ENCODE data around the gene R3HDML. TPM values are rescaled to one million over a fixed set of nuclear protein-coding genes. Genes with fewer than 3 reads are reported as not detected.

The R3HDML gene
- total and polyA plus RNA-seq, 2 donors (not counting 1 experiment from before 2014, with no cell fraction given): not detected

GRCh38 chr20:44395461-44396340 lies 58.9 kb downstream of the R3HDML start:
- no peaks in the 10 kb centered on the region for H3K4me1 Mint-ChIP-seq
- H2AFZ ChIP-seq (ENCODE audit: insufficient read depth, low read depth, low read length, poor library complexity, severe bottlenecking): no peak overlapping the region
- no peaks in the 10 kb centered on the region for H3K79me2 ChIP-seq (ENCODE audit: control insufficient read depth, insufficient read depth, low read length)
- CTCF ChIA-PET: interaction anchor here (3.5 kb wide), 1 partner anchor 12 kb away, joined by 15 read pairs; no protein-coding TSS in a partner anchor
- POLR2A ChIA-PET: interaction anchor here (0.7 kb wide), 1 partner anchor 17 kb away, joined by 5 read pairs; no protein-coding TSS in a partner anchor
- H3K4me1 ChIP-seq (ENCODE audit: control insufficient read depth in 2 of 2, insufficient read depth in 2 of 2, low read length in 2 of 2): no peaks in the 10 kb centered on the region
- no peak overlapping the region for H3K9ac ChIP-seq (ENCODE audit: low read length)
- ATAC-seq (ENCODE audit: low read depth) (no peak), DNase-seq (no peak)
- H3K27me3 Mint-ChIP-seq: peaks cover 21% of the 10 kb centered on the region
- no peak overlapping the region for H3K27ac Mint-ChIP-seq
- H3K4me2 ChIP-seq (replicated peaks; ENCODE audit: low read depth, low read length, poor library complexity, severe bottlenecking): no peak overlapping the region
- intact Hi-C loops (cut with micrococcal nuclease): no loop called here
- WGBS (ENCODE audit: insufficient coverage): 79% methylated on average over 9 of the region's 11 CpGs
- H3K9me3 ChIP-seq (ENCODE audit: control extremely low read depth in 1 of 3, control insufficient read depth in 2 of 3, insufficient read depth in 1 of 3, low read length in 2 of 3): no peaks in the 10 kb centered on the region
- H4K20me1 ChIP-seq (ENCODE audit: control insufficient read depth, insufficient read depth, low read length, poor library complexity, severe bottlenecking): no peaks in the 10 kb centered on the region
- H3K4me3 ChIP-seq (ENCODE audit: control extremely low read depth in 1 of 5, extremely low read depth in 1 of 5, insufficient read depth in 1 of 5, low read depth in 2 of 5, low read length in 4 of 5): no peak overlapping the region
- no peak overlapping the region for H3K4me3 Mint-ChIP-seq
- no peaks in the 10 kb centered on the region for H3K9me3 Mint-ChIP-seq (ENCODE audit: insufficient read depth)
- peaks cover 0 to 9% (median 0%) of the 10 kb centered on the region in 4 experiments for H3K27me3 ChIP-seq (replicated peaks in 1 of 4; ENCODE audit: control extremely low read depth in 1 of 4, control insufficient read depth in 3 of 4, insufficient read depth in 4 of 4, low read length in 3 of 4)
- TF ChIP-seq EZH2 (IDR thresholded peaks at IDR 0.05; ENCODE audit: borderline replicate concordance, insufficient read depth, low read depth, low read length, poor library complexity, severe bottlenecking): no peak
- H3K36me3 ChIP-seq (replicated peaks in 1 of 2; ENCODE audit: control extremely low read depth in 1 of 2, control insufficient read depth in 1 of 2, extremely low read depth in 1 of 2, insufficient read depth in 2 of 2, low read length in 1 of 2): no peaks in the 10 kb centered on the region
- H3K27ac ChIP-seq (ENCODE audit: low read length in 2 of 2): no peak overlapping the region

GRCh38 chr20:44396369-44397130 lies 59.7 kb downstream of the R3HDML start:
- POLR2A ChIA-PET: no interaction called here
- no peak overlapping the region for H3K4me2 ChIP-seq (replicated peaks; ENCODE audit: low read depth, low read length, poor library complexity, severe bottlenecking)
- H3K27ac ChIP-seq (ENCODE audit: low read length in 2 of 2): no peak overlapping the region
- no peaks in the 10 kb centered on the region for H3K4me1 ChIP-seq (ENCODE audit: control insufficient read depth in 2 of 2, insufficient read depth in 2 of 2, low read length in 2 of 2)
- no peaks in the 10 kb centered on the region for H3K4me1 Mint-ChIP-seq
- no peak overlapping the region for H3K4me3 ChIP-seq (ENCODE audit: control extremely low read depth in 1 of 5, extremely low read depth in 1 of 5, insufficient read depth in 1 of 5, low read depth in 2 of 5, low read length in 4 of 5)
- H3K4me3 Mint-ChIP-seq: no peak overlapping the region
- no peaks in the 10 kb centered on the region for H3K79me2 ChIP-seq (ENCODE audit: control insufficient read depth, insufficient read depth, low read length)
- no peak for TF ChIP-seq CTCF (IDR thresholded peaks at IDR 0.05)
- TF ChIP-seq EZH2 (IDR thresholded peaks at IDR 0.05; ENCODE audit: borderline replicate concordance, insufficient read depth, low read depth, low read length, poor library complexity, severe bottlenecking): no peak
- no peaks in the 10 kb centered on the region for H3K36me3 ChIP-seq (replicated peaks in 1 of 2; ENCODE audit: control extremely low read depth in 1 of 2, control insufficient read depth in 1 of 2, extremely low read depth in 1 of 2, insufficient read depth in 2 of 2, low read length in 1 of 2)
- no peaks in the 10 kb centered on the region for H3K9me3 Mint-ChIP-seq (ENCODE audit: insufficient read depth)
- H3K27me3 ChIP-seq (replicated peaks in 1 of 4; ENCODE audit: control extremely low read depth in 1 of 4, control insufficient read depth in 3 of 4, insufficient read depth in 4 of 4, low read length in 3 of 4): peaks cover 0 to 9% (median 0%) of the 10 kb centered on the region in 4 experiments
- peaks cover 21% of the 10 kb centered on the region for H3K27me3 Mint-ChIP-seq
- H3K9ac ChIP-seq (ENCODE audit: low read length): no peak overlapping the region
- intact Hi-C loops (cut with micrococcal nuclease): no loop called here
- ATAC-seq (ENCODE audit: low read depth): no peak
- DNase-seq: no peak
- H4K20me1 ChIP-seq (ENCODE audit: control insufficient read depth, insufficient read depth, low read length, poor library complexity, severe bottlenecking): no peaks in the 10 kb centered on the region
- no peak overlapping the region for H3K27ac Mint-ChIP-seq
- no peaks in the 10 kb centered on the region for H3K9me3 ChIP-seq (ENCODE audit: control extremely low read depth in 1 of 3, control insufficient read depth in 2 of 3, insufficient read depth in 1 of 3, low read length in 2 of 3)
- no peak overlapping the region for H2AFZ ChIP-seq (ENCODE audit: insufficient read depth, low read depth, low read length, poor library complexity, severe bottlenecking)
- CTCF ChIA-PET: interaction anchor here (3.5 kb wide), 1 partner anchor 13 kb away, joined by 15 read pairs; no protein-coding TSS in a partner anchor
- 73% methylated on average over 4 of the region's 8 CpGs for WGBS (ENCODE audit: insufficient coverage)

Measured in B cell (primary cell).